ENCODE measurements around the gene ZFYVE27.
"Not testable (repeated sequence)": the region's sequence is repeated elsewhere in the genome, so short reads cannot be mapped to it uniquely, and the experiment has no call there.

The ZFYVE27 gene, protein sequence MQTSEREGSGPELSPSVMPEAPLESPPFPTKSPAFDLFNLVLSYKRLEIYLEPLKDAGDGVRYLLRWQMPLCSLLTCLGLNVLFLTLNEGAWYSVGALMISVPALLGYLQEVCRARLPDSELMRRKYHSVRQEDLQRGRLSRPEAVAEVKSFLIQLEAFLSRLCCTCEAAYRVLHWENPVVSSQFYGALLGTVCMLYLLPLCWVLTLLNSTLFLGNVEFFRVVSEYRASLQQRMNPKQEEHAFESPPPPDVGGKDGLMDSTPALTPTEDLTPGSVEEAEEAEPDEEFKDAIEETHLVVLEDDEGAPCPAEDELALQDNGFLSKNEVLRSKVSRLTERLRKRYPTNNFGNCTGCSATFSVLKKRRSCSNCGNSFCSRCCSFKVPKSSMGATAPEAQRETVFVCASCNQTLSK

DNA sequence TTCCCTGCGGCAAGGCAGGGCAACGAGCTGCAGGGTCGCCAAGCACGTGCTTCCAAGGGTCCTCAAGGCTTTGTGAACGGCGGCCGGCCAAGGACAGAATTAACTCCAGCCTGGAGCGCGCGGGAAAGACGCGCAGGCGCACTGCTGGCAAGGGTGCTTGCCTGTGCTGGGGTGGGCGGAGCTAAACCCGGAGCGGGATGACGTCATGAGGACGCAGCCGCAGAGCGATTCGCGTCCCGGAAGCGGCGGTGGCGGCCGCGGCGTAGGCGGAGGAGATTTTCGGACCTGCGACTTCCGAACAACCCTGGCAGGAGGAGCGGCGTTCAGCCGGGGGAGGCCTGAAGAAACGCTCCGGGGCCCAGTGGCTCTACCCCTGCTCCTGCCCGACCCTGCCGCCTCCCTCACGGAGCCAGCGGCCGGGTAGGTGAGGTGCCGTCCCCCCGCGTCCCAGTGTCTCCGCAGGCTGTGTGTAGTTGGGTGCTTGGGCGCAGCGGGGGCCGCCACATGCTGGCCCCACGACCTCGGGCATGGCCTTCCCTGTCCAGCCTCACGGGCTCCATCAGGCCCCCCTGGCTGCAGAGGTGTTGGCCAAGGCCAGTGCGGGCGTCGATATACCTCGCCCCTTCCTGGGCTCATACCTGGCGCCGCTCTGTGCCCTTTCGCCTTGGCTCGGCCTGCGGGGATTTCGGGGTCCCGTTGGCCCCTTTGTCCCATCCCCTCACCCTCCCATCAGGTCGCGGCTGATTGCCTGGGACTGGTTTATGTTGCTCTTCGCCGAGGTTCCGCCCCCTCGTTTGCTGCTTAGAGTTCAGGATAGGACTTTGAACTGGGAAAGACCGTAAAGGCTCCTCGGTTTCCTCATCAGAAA is at the start of gene ZFYVE27:
ZFYVE27 (plus strand) TSS at position 227 of the 868 bp plus-strand sequence. CDS start 1,350 bp downstream, outside the sequence.
- DNase-seq, result peak; percentile 94

DNA sequence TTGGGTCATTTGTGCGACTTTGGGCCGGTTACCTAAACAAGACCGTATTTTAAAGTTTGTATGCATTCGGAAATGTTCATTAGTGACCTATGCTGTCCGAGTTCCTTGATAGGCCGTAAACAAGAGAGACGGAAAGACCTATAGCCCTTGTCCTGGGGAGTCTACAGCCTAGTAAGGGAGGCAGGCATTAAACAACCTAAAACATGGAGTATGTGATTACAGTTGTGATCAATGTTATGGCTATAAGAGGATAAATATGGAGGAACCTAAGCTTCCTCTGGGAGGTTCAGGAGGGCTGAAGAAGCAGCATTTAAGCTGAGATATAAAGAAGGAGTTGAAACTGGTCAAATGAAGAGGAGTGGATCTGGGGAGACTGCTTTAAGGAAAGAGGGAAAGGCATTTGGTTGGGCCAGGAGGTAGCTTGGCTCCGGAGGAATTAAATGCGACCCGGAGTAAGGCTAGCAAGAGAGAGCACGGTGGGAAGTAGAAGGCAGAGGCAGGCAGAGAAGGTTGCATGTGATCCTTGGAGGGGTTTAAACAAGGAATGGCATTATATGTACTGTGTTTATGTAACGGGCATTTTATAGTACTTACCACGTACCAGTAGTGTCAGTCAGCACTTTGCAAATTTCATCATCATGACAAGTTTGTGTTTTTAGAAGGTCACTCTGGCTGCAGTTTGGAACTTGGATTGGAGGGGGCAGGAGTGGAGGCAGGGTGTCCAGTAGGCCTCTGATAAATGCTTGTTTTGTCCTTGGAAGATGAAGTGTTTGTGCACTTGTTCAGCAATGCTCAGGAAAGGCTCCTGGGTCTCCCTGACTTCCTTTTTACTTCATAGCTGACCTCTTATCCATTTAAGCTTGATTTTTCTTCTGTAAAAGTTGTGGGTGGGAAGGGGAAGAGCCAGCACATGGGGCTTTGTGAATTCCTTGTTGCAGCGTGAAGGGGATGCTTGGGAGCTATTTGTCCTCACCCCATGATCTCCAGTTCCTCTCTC is 48.8 kb upstream of the ZFYVE27 start:
- no peak for DNase-seq

- DNase-seq, result no peak
These were observed 47.3 kb upstream of the ZFYVE27 start for GRCh38 chr10:97689559-97690020.

DNA sequence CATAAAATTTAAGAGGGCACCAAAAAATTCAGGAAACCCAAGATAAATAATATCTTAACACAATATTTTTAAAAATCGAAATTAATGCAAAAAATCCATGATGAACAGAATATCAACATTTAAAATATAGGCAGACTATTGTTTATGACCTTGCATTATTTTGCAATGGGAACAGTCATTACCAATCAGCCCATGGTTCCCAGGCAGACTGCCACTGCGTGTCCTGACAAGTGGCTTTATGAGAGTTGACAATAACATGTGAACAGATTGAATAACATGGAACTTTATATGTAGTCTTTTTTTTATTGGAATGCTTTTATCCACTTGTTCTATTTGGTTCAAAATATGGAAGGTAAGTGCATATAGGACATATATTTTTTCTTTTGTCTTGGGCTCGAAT is 46.8 kb upstream of the ZFYVE27 start:
- no peak for DNase-seq

- DNase-seq, result not testable (repeated sequence)
These were observed 38.8 kb upstream of the ZFYVE27 start for GRCh38 chr10:97698072-97698655.

GRCh38 chr10:97701438-97702069 is 35.4 kb upstream of the ZFYVE27 start:
- DNase-seq, result peak; percentile 12

- no peak for DNase-seq
These were observed 33.4 kb upstream of the ZFYVE27 start for GRCh38 chr10:97703398-97704067.

GRCh38 chr10:97704341-97704740 is 32.6 kb upstream of the ZFYVE27 start:
- no peak for DNase-seq

DNA sequence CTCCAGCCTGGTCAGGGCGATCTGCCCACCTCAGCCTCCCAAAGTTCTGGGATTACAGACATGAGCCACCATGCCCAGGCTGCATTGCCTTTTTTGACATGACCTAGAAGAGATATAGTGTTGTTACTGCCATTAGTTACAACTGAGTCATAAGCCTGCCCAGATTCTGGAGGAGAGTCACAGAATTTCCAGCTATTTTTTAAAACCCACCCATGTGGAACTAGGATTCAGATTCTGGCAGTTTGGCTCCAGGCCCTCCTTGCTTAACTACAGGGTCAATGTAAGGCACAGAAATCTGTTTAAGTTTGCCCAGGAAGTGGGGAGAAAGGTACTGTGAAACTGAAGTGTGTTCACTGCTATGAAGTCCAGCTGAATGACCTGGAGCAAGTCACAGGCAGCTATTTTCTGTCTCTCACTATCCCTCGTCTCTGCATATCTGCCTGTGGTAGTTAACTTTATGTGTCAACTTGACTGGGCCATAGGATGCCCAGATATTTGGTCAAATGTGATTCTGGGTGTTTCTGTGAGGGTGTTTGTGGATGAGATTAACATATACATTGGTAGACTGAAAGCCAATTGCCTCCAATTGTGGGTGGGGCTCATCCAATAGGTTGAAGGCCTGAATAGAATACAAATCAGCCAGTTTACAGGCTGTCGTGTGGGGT is 31.8 kb upstream of the ZFYVE27 start:
- no peak for DNase-seq

DNA sequence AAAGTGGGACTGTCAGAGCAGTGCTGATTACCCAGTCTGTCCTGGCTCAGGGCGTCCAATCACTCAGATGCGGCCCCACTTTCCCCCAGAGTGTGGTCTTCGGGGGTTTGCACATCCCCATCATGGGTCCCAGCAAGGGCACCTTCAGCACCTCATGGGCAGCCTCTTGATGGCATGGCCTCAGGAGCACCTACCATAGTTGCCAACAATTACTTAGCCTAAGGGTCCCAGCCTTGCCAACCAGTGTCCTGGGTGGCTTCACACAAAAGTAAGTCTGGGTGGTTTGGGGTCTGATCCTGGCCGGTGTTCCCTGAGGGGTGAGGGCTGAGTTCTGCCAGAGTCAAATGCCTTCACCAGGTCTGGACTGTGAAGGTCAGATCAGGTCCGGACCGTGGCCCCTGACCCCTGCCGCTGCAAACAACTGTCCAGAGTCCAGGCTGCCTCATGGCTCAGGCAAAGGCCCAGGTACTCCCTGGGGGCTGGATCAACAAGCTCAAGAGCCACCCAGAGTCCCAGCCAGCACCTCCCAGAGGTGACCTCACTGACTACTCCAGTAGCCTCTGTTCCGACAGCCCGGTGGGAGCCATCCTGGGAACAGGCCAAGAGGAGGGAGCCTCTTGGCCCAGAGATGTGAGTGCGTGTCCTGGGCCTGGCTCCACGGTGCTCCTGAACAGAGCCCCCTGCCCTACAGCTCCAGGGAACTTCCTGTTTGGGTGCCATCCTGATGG is 29.6 kb upstream of the ZFYVE27 start:
- DNase-seq, result no peak

DNA sequence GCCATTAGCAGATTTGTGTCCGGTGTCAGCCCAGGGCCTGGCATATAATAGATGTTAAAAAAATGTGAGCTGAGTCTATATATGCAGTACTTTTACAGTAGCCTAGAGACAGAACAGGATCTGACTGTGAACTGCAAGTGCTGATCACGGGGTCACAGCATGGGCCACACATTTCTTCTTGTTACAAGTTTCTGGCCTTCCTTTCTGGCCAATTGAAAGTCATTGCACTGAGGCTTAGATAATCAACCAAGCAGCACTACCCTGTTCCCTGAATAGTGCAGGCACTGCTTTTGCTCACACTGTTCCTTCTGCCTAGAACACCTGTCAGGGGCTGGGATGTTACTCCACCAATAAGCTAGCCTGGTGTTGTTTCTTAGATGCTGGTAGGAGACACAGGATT is 28.8 kb upstream of the ZFYVE27 start:
- no peak for DNase-seq

- DNase-seq, result peak; percentile 25
These were observed 27.7 kb upstream of the ZFYVE27 start for GRCh38 chr10:97708976-97709946.

DNA sequence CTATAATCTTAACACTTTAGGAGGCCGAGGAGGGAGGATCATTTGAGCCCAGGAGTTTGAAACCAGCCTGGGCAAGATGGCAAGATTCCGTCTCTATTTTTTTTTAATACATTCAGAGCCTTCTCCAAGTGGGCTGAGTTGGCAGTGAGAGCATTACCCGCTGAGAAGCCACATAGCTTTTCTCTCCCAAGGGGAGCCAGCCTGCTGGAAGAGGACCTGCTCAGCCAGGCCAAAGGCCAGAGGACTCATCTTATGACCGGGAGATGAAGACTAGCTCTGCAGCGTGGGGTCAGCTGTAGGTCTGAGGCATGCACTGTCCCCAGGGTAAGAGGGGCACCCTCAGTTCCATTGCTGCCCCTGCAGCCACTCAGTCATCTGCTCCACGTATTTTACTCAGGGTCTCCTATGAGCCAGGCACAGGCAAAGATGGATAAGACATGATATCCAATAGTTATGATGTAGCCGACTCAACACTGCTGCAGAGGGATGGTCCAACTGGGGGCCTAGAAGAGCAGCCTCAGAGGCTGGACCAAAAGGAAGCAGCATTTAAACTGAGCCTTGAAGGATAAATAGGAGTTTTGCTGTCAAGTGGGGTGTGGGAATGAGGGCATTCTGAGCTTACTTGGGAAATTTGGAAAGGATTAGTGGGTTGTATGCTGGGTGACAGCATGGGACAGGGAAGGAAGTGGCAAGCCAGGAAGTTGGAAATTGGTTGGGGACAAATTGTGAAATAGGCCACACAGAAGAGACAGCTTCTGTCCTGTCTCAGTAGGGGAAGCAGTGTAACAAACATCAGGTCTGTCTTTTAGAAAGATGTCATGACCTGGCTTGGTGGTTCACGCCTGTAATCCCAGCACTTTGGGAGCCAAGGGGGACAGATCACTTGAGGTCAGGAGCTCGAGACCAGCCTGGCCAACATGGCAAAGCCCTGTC is 25.0 kb upstream of the ZFYVE27 start:
- no peak for DNase-seq

GRCh38 chr10:97713339-97713825 is 23.5 kb upstream of the ZFYVE27 start, which contains the start of gene MARVELD1:
Gene MARVELD1 (plus strand): TSS chr10:97713730. CDS start chr10:97713877, 147 bp downstream.
- no peak for DNase-seq

DNA sequence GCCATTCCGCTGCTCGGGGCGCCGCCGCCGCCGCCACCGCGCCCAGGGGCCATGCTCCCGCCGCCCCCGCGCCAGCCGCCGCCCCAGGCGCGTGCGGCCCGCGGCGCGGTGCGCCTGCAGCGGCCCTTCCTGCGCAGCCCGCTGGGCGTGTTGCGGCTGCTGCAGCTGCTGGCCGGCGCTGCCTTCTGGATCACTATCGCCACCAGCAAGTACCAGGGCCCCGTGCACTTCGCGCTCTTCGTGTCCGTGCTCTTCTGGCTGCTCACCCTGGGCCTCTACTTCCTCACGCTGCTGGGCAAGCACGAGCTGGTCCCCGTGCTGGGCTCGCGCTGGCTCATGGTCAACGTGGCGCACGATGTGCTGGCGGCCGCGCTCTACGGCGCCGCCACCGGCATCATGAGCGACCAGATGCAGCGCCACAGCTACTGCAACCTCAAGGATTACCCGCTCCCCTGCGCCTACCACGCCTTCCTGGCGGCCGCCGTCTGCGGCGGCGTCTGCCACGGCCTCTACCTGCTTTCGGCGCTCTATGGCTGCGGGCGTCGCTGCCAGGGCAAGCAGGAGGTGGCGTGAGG is 23.0 kb upstream of the ZFYVE27 start:
- DNase-seq, result peak; percentile 48
